WTC11 (cell line): ENCODE measurements around the gene CCL4. TPM values are rescaled to one million over a fixed set of nuclear protein-coding genes. Genes with fewer than 3 reads are reported as not detected.

Experiments used
- ATAC-seq: fragments of 200-7000 bp; cut with Tn5 transposase; 2 replicates; pipeline ENCODE4 v1.10.0; 2021; ENCODE audit warnings: mild to moderate bottlenecking, moderate library complexity
- CTCF ChIA-PET: fragments of 300-600 bp; sonication (Branson Sonifier 250); formaldehyde crosslinking; loops from one replicate; lab custom pipeline; 2021; ENCODE audit warnings: antibody characterized with exemption; lab: Charles Lee
- POLR2A ChIA-PET: fragments of 350-600 bp; sonication (Branson Sonifier 250); formaldehyde crosslinking; loops from one replicate; lab custom pipeline; 2021; ENCODE audit warnings: antibody characterized with exemption; lab: Charles Lee
- DNase-seq: peaks from one replicate; pipeline ENCODE4 v3.0.0; 2021; ENCODE audit warnings: low spot score
- H3K27ac Mint-ChIP-seq: 2 replicates; pipeline ENCODE4 v1.8.0; 2021; ENCODE audit warnings: mixed read lengths
- H3K27me3 Mint-ChIP-seq: 2 replicates; pipeline ENCODE4 v1.8.0; 2021; ENCODE audit warnings: low read depth, mild to moderate bottlenecking, moderate library complexity, mixed read lengths
- H3K36me3 Mint-ChIP-seq: 2 replicates; pipeline ENCODE4 v1.8.0; 2021; ENCODE audit warnings: mixed read lengths
- H3K4me1 Mint-ChIP-seq: 2 replicates; pipeline ENCODE4 v1.8.0; 2022; ENCODE audit warnings: mixed read lengths
- H3K4me3 Mint-ChIP-seq: 2 replicates; pipeline ENCODE4 v1.8.0; 2021; ENCODE audit warnings: mild to moderate bottlenecking, moderate library complexity, mixed read lengths
- H3K9me3 Mint-ChIP-seq: 2 replicates; pipeline ENCODE4 v1.8.0; 2021; ENCODE audit warnings: mixed read lengths
- ARID4B ChIP-seq: sonication (generic); formaldehyde crosslinking; IDR thresholded peaks from 2 replicates; pipeline ENCODE4 v1.8.0; 2023; ENCODE audit warnings: missing genetic modification reagents, mild to moderate bottlenecking, borderline replicate concordance
- ATF3 ChIP-seq: sonication (generic); formaldehyde crosslinking; conservative IDR thresholded peaks from 2 replicates; pipeline ENCODE4 v1.8.1; 2022; ENCODE audit warnings: mild to moderate bottlenecking, missing genetic modification reagents
- CREM ChIP-seq: sonication (generic); formaldehyde crosslinking; IDR thresholded peaks from 2 replicates; pipeline ENCODE4 v1.8.1; 2022; ENCODE audit warnings: mild to moderate bottlenecking, missing genetic modification reagents, moderate library complexity
- ETV6 ChIP-seq: sonication (generic); formaldehyde crosslinking; IDR thresholded peaks from 2 replicates; pipeline ENCODE4 v1.8.1; 2022; ENCODE audit warnings: mild to moderate bottlenecking, missing genetic modification reagents
- FOXP4 ChIP-seq: sonication (generic); formaldehyde crosslinking; IDR thresholded peaks from 2 replicates; pipeline ENCODE4 v1.8.0; 2022; ENCODE audit warnings: mild to moderate bottlenecking, missing genetic modification reagents
- KAT7 ChIP-seq: sonication (generic); formaldehyde crosslinking; IDR thresholded peaks from 2 replicates; pipeline ENCODE4 v1.8.1; 2023; ENCODE audit warnings: missing genetic modification reagents, mild to moderate bottlenecking, borderline replicate concordance
- NFYB ChIP-seq: sonication (generic); formaldehyde crosslinking; conservative IDR thresholded peaks from 2 replicates; pipeline ENCODE4 v1.8.0; 2022; ENCODE audit warnings: low read depth, missing genetic modification reagents
- NR1H2 ChIP-seq: sonication (generic); formaldehyde crosslinking; IDR thresholded peaks from 2 replicates; pipeline ENCODE4 v1.9.0; 2021; ENCODE audit warnings: mild to moderate bottlenecking, moderate library complexity, missing genetic modification reagents
- RELA ChIP-seq: sonication (generic); formaldehyde crosslinking; IDR thresholded peaks from 2 replicates; pipeline ENCODE4 v1.8.1; 2022; ENCODE audit warnings: missing genetic modification reagents, mild to moderate bottlenecking, borderline replicate concordance
- STAT6 ChIP-seq: sonication (generic); formaldehyde crosslinking; conservative IDR thresholded peaks from 2 replicates; pipeline ENCODE4 v1.8.1; 2023; ENCODE audit warnings: mild to moderate bottlenecking, low read depth, missing genetic modification reagents, moderate library complexity
- TP53 ChIP-seq: sonication (generic); formaldehyde crosslinking; IDR thresholded peaks from 2 replicates; pipeline ENCODE4 v1.8.1; 2023; ENCODE audit warnings: mild to moderate bottlenecking, missing genetic modification reagents
- ZBTB21 ChIP-seq: sonication (generic); formaldehyde crosslinking; IDR thresholded peaks from 2 replicates; pipeline ENCODE4 v1.8.1; 2023; ENCODE audit warnings: mild to moderate bottlenecking, missing genetic modification reagents, borderline replicate concordance
- ZNF219 ChIP-seq: sonication (generic); formaldehyde crosslinking; IDR thresholded peaks from 2 replicates; pipeline ENCODE4 v1.8.0; 2023; ENCODE audit warnings: missing genetic modification reagents, mild to moderate bottlenecking, borderline replicate concordance
- ZNF423 ChIP-seq: fragments of 250-450 bp; sonication (Bioruptor Pico); IDR thresholded peaks from 2 replicates; pipeline ENCODE4 v2.1.2; 2022; ENCODE audit warnings: mild to moderate bottlenecking, moderate library complexity
- ZNF532 ChIP-seq: fragments of 250-450 bp; sonication (Bioruptor Pico); IDR thresholded peaks from 2 replicates; pipeline ENCODE4 v1.9.0; 2021; ENCODE audit warnings: mild to moderate bottlenecking, borderline replicate concordance
- total RNA-seq: library from RNA; stranded (reverse); gene quantifications from 3 replicates; pipeline ENCODE4 v1.2.3, GENCODE V29; 2021
- TF ChIP-seq, protein P1 (sequence below): fragments of 250-450 bp; sonication (Bioruptor Pico); IDR thresholded peaks from 2 replicates; pipeline ENCODE4 v2.1.2; 2022; ENCODE audit warnings: mild to moderate bottlenecking, moderate library complexity
- TF ChIP-seq, protein P2 (sequence below): sonication (generic); formaldehyde crosslinking; IDR thresholded peaks from 2 replicates; pipeline ENCODE4 v1.8.0; 2022; ENCODE audit warnings: mild to moderate bottlenecking, missing genetic modification reagents

CCL4 gene
- total RNA-seq, 1 experiment from 2014 or later: 0.48 TPM

DNA sequence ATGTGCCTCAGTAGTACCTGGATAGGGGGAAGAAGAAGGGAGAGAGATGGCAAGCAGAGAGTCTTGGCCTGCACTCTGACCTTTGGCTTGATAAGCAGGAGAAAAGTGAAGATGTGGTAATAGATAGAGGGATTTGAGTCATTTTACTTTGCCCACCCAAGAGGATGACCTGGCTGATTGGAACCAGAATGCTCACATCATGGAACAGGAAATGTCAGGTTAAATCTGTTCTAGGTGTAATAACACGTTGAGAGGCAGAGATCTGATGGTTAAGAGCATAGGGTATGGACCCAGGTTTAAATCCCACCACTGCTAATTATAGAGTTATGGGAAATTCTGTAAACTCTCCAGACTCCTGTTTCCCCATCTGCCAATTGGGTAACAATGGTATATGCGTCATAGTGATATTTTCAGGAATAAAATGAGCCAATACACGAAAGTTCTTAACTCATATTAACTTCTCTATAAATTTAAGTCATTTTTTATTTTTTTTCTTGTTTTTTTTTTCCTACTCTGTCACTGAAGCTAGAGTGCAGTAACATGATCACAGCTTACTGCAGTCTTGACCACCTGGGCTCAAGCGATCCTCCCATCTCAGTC, 47.6 kb upstream of the CCL4 start:
- Mint-ChIP-seq H3K36me3 (no peaks in the 10 kb centered on the region), H3K4me1 (no peaks in the 10 kb centered on the region), H3K27me3 (no peaks in the 10 kb centered on the region; the same call in 1 of the 2 replicates), H3K4me3 (no peak overlapping the region), H3K9me3 (peaks cover 22% of the 10 kb centered on the region), H3K27ac (no peak overlapping the region)
- CTCF ChIA-PET: interaction anchor here (1.5 to 1.9 kb wide), 2 partner anchors 16 to 80 kb away, joined by 6 to 12 read pairs; no protein-coding TSS in a partner anchor
- POLR2A ChIA-PET: no interaction called here
- ATAC-seq (no peak), DNase-seq (no peak)
- TF ChIP-seq ZNF219 (CRISPR knock-in tag) (no peak), ETV6 (no peak), ZBTB21 (CRISPR knock-in tag) (no peak), STAT6 (no peak), FOXP4 (no peak), CREM (CRISPR knock-in tag) (no peak), NR1H2 (CRISPR knock-in tag) (no peak), KAT7 (no peak), TP53 (CRISPR knock-in tag) (no peak), ZNF423 (CRISPR knock-in tag) (no peak), ZNF532 (CRISPR knock-in tag) (no peak), RELA (CRISPR knock-in tag) (no peak), ARID4B (no peak), NFYB (no peak), ATF3 (no peak)
- TF ChIP-seq, protein P1, sequence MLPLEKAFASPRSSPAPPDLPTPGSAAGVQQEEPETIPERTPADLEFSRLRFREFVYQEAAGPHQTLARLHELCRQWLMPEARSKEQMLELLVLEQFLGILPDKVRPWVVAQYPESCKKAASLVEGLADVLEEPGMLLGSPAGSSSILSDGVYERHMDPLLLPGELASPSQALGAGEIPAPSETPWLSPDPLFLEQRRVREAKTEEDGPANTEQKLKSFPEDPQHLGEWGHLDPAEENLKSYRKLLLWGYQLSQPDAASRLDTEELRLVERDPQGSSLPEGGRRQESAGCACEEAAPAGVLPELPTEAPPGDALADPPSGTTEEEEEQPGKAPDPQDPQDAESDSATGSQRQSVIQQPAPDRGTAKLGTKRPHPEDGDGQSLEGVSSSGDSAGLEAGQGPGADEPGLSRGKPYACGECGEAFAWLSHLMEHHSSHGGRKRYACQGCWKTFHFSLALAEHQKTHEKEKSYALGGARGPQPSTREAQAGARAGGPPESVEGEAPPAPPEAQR (CRISPR knock-in tag): no peak
- TF ChIP-seq, protein P2, sequence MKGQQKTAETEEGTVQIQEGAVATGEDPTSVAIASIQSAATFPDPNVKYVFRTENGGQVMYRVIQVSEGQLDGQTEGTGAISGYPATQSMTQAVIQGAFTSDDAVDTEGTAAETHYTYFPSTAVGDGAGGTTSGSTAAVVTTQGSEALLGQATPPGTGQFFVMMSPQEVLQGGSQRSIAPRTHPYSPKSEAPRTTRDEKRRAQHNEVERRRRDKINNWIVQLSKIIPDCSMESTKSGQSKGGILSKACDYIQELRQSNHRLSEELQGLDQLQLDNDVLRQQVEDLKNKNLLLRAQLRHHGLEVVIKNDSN (CRISPR knock-in tag): no peak
